H1 (cell line): ENCODE results near the gene ROBO2. TPM values are rescaled to one million over a fixed set of nuclear protein-coding genes. Genes with fewer than 3 reads are reported as not detected.

Experiments
- CTCF ChIA-PET: fragments of 300-600 bp; sonication (Branson Sonifier 250); formaldehyde crosslinking; loops from one replicate; lab custom pipeline; 2021; ENCODE audit not compliant: partially characterized antibody; lab: Charles Lee
- POLR2A ChIA-PET: fragments of 300-600 bp; sonication (Branson Sonifier 250); formaldehyde crosslinking; loops from one replicate; lab custom pipeline; 2021; ENCODE audit warnings: inconsistent platforms; ENCODE audit not compliant: partially characterized antibody; lab: Charles Lee
- DNase-seq, 2 experiments: peaks; one replicate each; pipeline versions ENCODE4 v3.0.0 to v3.0.0-alpha.2; 2010 to 2022; ENCODE audit warnings: low spot score in 2 of 2, low read depth in 1 of 2, mixed read lengths in 1 of 2
- FAIRE-seq: peaks from 2 replicates; lab custom pipeline; 2011; peaks lifted over from hg19 to GRCh38; lab: Jason Lieb, UNC
- H2AFZ ChIP-seq: 2 replicates; pipeline ENCODE4 v1.8.1; 2012; ENCODE audit warnings: low read length, inconsistent platforms
- H2AK5ac ChIP-seq: 2 replicates; pipeline ENCODE4 v1.6.1; 2013; ENCODE audit warnings: low read depth, low read length
- H2BK120ac ChIP-seq: replicated peaks from 2 replicates; pipeline ENCODE3; 2013; ENCODE audit warnings: low read depth, low read length, inconsistent platforms
- H2BK12ac ChIP-seq: 2 replicates; pipeline ENCODE4 v1.6.1; 2013; ENCODE audit warnings: low read depth, low read length
- H2BK15ac ChIP-seq: 2 replicates; pipeline ENCODE4 v1.6.1; 2013; ENCODE audit warnings: low read length
- H2BK20ac ChIP-seq: 2 replicates; pipeline ENCODE4 v1.6.1; 2013; ENCODE audit warnings: low read length
- H2BK5ac ChIP-seq: 2 replicates; pipeline ENCODE4 v1.6.1; 2013; ENCODE audit warnings: low read depth, low read length
- H3K14ac ChIP-seq: 2 replicates; pipeline ENCODE4 v1.6.1; 2013; ENCODE audit warnings: inconsistent platforms; ENCODE audit not compliant: insufficient read length
- H3K18ac ChIP-seq: 2 replicates; pipeline ENCODE4 v1.6.1; 2013; ENCODE audit warnings: low read length; ENCODE audit errors: extremely low read depth
- H3K23ac ChIP-seq: 2 replicates; pipeline ENCODE4 v1.6.1; 2013; ENCODE audit warnings: inconsistent platforms; ENCODE audit not compliant: insufficient read length
- H3K23me2 ChIP-seq: 2 replicates; pipeline ENCODE4 v1.6.1; 2013; ENCODE audit warnings: low read depth, low read length
- H3K27ac ChIP-seq: 2 replicates; pipeline ENCODE4 v1.6.1; 2011; ENCODE audit warnings: low read depth, low read length, inconsistent platforms
- H3K27me3 ChIP-seq, 4 experiments: replicated peaks in 1 of 4; 1 replicate in 1 of 4; 2 replicates in 3 of 4; pipeline versions ENCODE4 v1.6.1 to v1.8.1; 2011 to 2013; ENCODE audit warnings: low read length in 3 of 4, mild to moderate bottlenecking in 3 of 4, inconsistent platforms in 2 of 4, mixed read lengths in 2 of 4, moderate library complexity in 1 of 4; ENCODE audit not compliant: control insufficient read depth in 3 of 4, insufficient read depth in 3 of 4; ENCODE audit errors: extremely low read depth in 1 of 4
- H3K36me3 ChIP-seq, 4 experiments: 2 replicates each; pipeline versions ENCODE4 v1.6.1 to v1.8.1; 2011 to 2013; ENCODE audit warnings: mild to moderate bottlenecking in 4 of 4, low read length in 3 of 4, moderate library complexity in 2 of 4, control low read depth in 1 of 4, inconsistent platforms in 1 of 4; ENCODE audit not compliant: insufficient read depth in 4 of 4, control insufficient read depth in 2 of 4
- H3K4ac ChIP-seq: replicated peaks from 2 replicates; pipeline ENCODE3; 2013; ENCODE audit warnings: low read length, low read depth, mixed read lengths, inconsistent platforms; ENCODE audit not compliant: insufficient read length
- H3K4me1 ChIP-seq, 4 experiments: replicated peaks in 1 of 4; 1 replicate in 1 of 4; 2 replicates in 3 of 4; pipeline versions ENCODE4 v1.6.1 to v1.8.1; 2011 to 2013; ENCODE audit warnings: low read length in 3 of 4, inconsistent platforms in 2 of 4, mixed read lengths in 1 of 4; ENCODE audit not compliant: insufficient read depth in 4 of 4, control insufficient read depth in 3 of 4
- H3K4me2 ChIP-seq, 2 experiments: 2 replicates each; pipeline versions ENCODE4 v1.6.1 to v1.8.1; 2011 to 2013; ENCODE audit warnings: low read depth in 2 of 2, low read length in 2 of 2, control low read depth in 1 of 2, inconsistent platforms in 1 of 2, mild to moderate bottlenecking in 1 of 2; ENCODE audit not compliant: insufficient read depth in 1 of 2
- H3K4me3 ChIP-seq, 4 experiments: fragments of 200-600, 300-600 bp in 1 of 4; sonication (generic), shearing (Covaris generic), sonication (Bioruptor Twin) in 1 of 4; 2 replicates each; pipeline versions ENCODE4 v1.5.1 to v1.8.1; 2011 to 2016; ENCODE audit warnings: low read length in 4 of 4, low read depth in 3 of 4, control low read depth in 2 of 4, inconsistent platforms in 2 of 4, mild to moderate bottlenecking in 2 of 4, mixed read lengths in 1 of 4, moderate library complexity in 1 of 4; ENCODE audit not compliant: insufficient read depth in 2 of 4; ENCODE audit errors: extremely low read depth in 1 of 4
- H3K56ac ChIP-seq: replicated peaks from 2 replicates; pipeline ENCODE3; 2013; ENCODE audit warnings: low read depth, mild to moderate bottlenecking, mixed read lengths, low read length, inconsistent platforms; ENCODE audit not compliant: insufficient read length
- H3K79me1 ChIP-seq: 2 replicates; pipeline ENCODE4 v1.6.1; 2013; ENCODE audit warnings: low read depth, low read length, control low read depth
- H3K79me2 ChIP-seq, 2 experiments: 2 replicates each; pipeline versions ENCODE4 v1.6.1 to v1.8.1; 2012 to 2013; ENCODE audit warnings: low read length in 2 of 2, mild to moderate bottlenecking in 2 of 2, inconsistent platforms in 1 of 2; ENCODE audit not compliant: insufficient read depth in 2 of 2, control insufficient read depth in 1 of 2
- H3K9ac ChIP-seq, 4 experiments: replicated peaks in 1 of 4; 1 replicate in 1 of 4; 2 replicates in 3 of 4; pipeline versions ENCODE4 v1.6.1 to v1.8.1; 2011 to 2013; ENCODE audit warnings: low read depth in 3 of 4, low read length in 3 of 4, control low read depth in 2 of 4, mild to moderate bottlenecking in 2 of 4, moderate library complexity in 2 of 4, inconsistent platforms in 1 of 4; ENCODE audit errors: extremely low read depth in 1 of 4
- H3K9me3 ChIP-seq, 2 experiments: 2 replicates each; pipeline versions ENCODE4 v1.6.1 to v1.8.1; 2012 to 2013; ENCODE audit warnings: mild to moderate bottlenecking in 2 of 2, moderate library complexity in 2 of 2, control low read depth in 1 of 2, inconsistent platforms in 1 of 2, low read depth in 1 of 2, low read length in 1 of 2, mixed read lengths in 1 of 2; ENCODE audit not compliant: insufficient read depth in 2 of 2
- H4K20me1 ChIP-seq, 2 experiments: replicated peaks in 1 of 2; 2 replicates each; pipeline versions ENCODE3 to v1.8.1; 2011 to 2013; ENCODE audit warnings: inconsistent platforms in 2 of 2, low read length in 2 of 2, mild to moderate bottlenecking in 1 of 2; ENCODE audit not compliant: insufficient read depth in 2 of 2, control insufficient read depth in 1 of 2
- H4K5ac ChIP-seq: 2 replicates; pipeline ENCODE4 v1.6.1; 2013; ENCODE audit warnings: low read length, low read depth, mixed read lengths, inconsistent platforms; ENCODE audit not compliant: insufficient read length
- H4K8ac ChIP-seq: 2 replicates; pipeline ENCODE4 v1.8.0; 2013; ENCODE audit warnings: mild to moderate bottlenecking, moderate library complexity, low read length, inconsistent platforms; ENCODE audit not compliant: insufficient read depth; ENCODE audit errors: extremely low read depth
- H4K91ac ChIP-seq: replicated peaks from 2 replicates; pipeline ENCODE3; 2013; ENCODE audit warnings: low read length, mixed read lengths, inconsistent platforms; ENCODE audit not compliant: insufficient read length
- CEBPB ChIP-seq: IDR thresholded peaks from 2 replicates; pipeline ENCODE4 v1.6.1; 2012; ENCODE audit warnings: low read depth, low read length
- CTBP2 ChIP-seq: IDR thresholded peaks from 2 replicates; pipeline ENCODE4 v1.7.0; 2011; ENCODE audit warnings: borderline replicate concordance, mild to moderate bottlenecking, moderate library complexity, mixed read lengths, low read length; ENCODE audit not compliant: insufficient read depth, insufficient read length
- FOSL1 ChIP-seq: IDR thresholded peaks from 2 replicates; pipeline ENCODE4 v1.6.1; 2011; ENCODE audit warnings: mild to moderate bottlenecking, low read depth, low read length, moderate library complexity; ENCODE audit not compliant: insufficient read depth
- GTF2F1 ChIP-seq: IDR thresholded peaks from 2 replicates; pipeline ENCODE4 v1.6.1; 2012; ENCODE audit warnings: low read depth, low read length, improper control_type of control experiment, borderline replicate concordance
- KDM1A ChIP-seq: fragments of 200-600, 300-600 bp; sonication (generic); IDR thresholded peaks from 2 replicates; pipeline ENCODE4 v1.7.1; 2016; ENCODE audit warnings: mild to moderate bottlenecking, low read length, borderline replicate concordance
- MAFK ChIP-seq: IDR thresholded peaks from 2 replicates; pipeline ENCODE4 v1.6.1; 2012; ENCODE audit warnings: low read depth, mild to moderate bottlenecking, improper control_type of control experiment, low read length
- POLR2A ChIP-seq, 2 experiments: IDR thresholded peaks; 1 replicate in 1 of 2; 2 replicates in 1 of 2; pipeline ENCODE4 v1.6.1; 2011; ENCODE audit warnings: low read depth in 2 of 2, low read length in 2 of 2, mild to moderate bottlenecking in 2 of 2; ENCODE audit errors: control extremely low read depth in 1 of 2
- RAD21 ChIP-seq, 2 experiments: IDR thresholded peaks in 1 of 2; conservative IDR thresholded peaks in 1 of 2; 2 replicates each; pipeline ENCODE4 v1.6.1; 2011; ENCODE audit warnings: low read depth in 2 of 2, low read length in 2 of 2, improper control_type of control experiment in 1 of 2, inconsistent platforms in 1 of 2, mild to moderate bottlenecking in 1 of 2, moderate library complexity in 1 of 2
- RBBP5 ChIP-seq: IDR thresholded peaks from 2 replicates; pipeline ENCODE4 v1.7.1; 2012; ENCODE audit warnings: low read depth, mild to moderate bottlenecking, inconsistent platforms, low read length, moderate library complexity, borderline replicate concordance
- SIX5 ChIP-seq: IDR thresholded peaks from 2 replicates; pipeline ENCODE4 v1.6.1; 2011; ENCODE audit warnings: mild to moderate bottlenecking, low read depth, low read length
- SP2 ChIP-seq: IDR thresholded peaks from 2 replicates; pipeline ENCODE4 v1.6.1; 2012; ENCODE audit warnings: mild to moderate bottlenecking, low read length, inconsistent platforms
- WGBS, 2 experiments: shearing (Covaris generic) in 1 of 2; methylation state at CpG; one replicate each; pipeline versions ENCODE4 v1.1.6 to v1.1.7; 2013 to 2015; ENCODE audit warnings: low lambda C conversion rate in 2 of 2, mixed read lengths in 2 of 2, inconsistent platforms in 1 of 2, low coverage in 1 of 2, missing lambda C conversion rate in 1 of 2; ENCODE audit not compliant: insufficient replicate concordance in 2 of 2, insufficient coverage in 1 of 2, insufficient read length in 1 of 2; ENCODE audit errors: extremely low coverage in 1 of 2, missing lambda C conversion rate in 1 of 2; 5-methylcytosine and 5-hydroxymethylcytosine counted together
- polyA plus RNA-seq, 7 experiments: library from polyadenylated mRNA; depleted of rRNA in 3 of 7; stranded (reverse) in 5 of 7; unstranded in 2 of 7; fragments of >200 nt in 5 of 7; fragments of 200-250 nt in 2 of 7; gene quantifications; 1 replicate in 5 of 7; 2 replicates in 1 of 7; 4 replicates in 1 of 7; pipeline versions ENCODE4 v1.2.1 to v1.2.3, GENCODE V29; 2011 to 2013; ENCODE audit warnings: missing spikeins in 2 of 7, mixed read lengths in 2 of 7
- total RNA-seq: library from RNA; stranded (reverse); fragmentation: NEBNext Ultra II Directional; extraction: Animal tissue kit (Norgen Biotek cat#: 25700); gene quantifications from 2 replicates; pipeline ENCODE4 v1.2.1, GENCODE V29; 2021
- TF ChIP-seq, protein P1 (sequence below): IDR thresholded peaks from 2 replicates; pipeline ENCODE4 v1.6.1; 2012; ENCODE audit warnings: inconsistent platforms
- TF ChIP-seq, protein P2 (sequence below): IDR thresholded peaks from 2 replicates; pipeline ENCODE4 v1.6.1; 2011; ENCODE audit warnings: low read depth, mild to moderate bottlenecking, low read length; ENCODE audit not compliant: insufficient read depth

The ROBO2 gene
- total and polyA plus RNA-seq, 2 of the 8 experiments (the other 6 are each of a cell fraction or from before 2014, with no cell fraction given): 1.5 to 2.9 TPM

DNA sequence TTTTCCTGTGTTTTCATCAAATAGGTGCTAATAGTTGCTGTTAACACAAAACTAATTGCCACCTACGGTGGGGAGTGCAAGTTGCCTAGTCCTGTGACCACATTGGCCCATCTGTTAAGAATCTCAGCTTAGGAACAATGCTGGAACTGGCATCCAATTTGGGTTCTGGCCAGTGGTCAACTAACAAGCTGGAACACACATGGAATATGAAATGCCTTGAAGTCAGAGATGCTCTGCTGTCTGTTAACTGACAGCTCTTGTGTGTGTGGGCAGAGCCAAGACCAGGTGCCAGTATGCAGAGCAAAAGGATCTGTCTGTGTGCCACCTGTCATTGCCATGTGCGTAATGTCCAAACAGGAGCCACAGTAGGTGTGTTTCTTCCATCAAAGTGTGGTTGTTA lies 460.8 kb downstream of the ROBO2 start:
- H4K8ac ChIP-seq: no peak overlapping the region
- H3K27me3 ChIP-seq: no peaks in the 10 kb centered on the region
- H3K4me1 ChIP-seq: no peaks in the 10 kb centered on the region
- H3K27ac ChIP-seq: no peak overlapping the region
- ChIA-PET POLR2A (no interaction called here), CTCF (interaction anchor here (1.3 kb wide), 1 partner anchor 152 kb away, joined by 6 read pairs; no protein-coding TSS in a partner anchor)
- H3K4me2 ChIP-seq: no peak overlapping the region
- H3K4ac ChIP-seq: no peak overlapping the region
- H3K18ac ChIP-seq: no peak overlapping the region
- no peak overlapping the region for H4K91ac ChIP-seq
- H3K14ac ChIP-seq: no peak overlapping the region
- no peaks in the 10 kb centered on the region for H3K36me3 ChIP-seq
- no peak overlapping the region for H2BK20ac ChIP-seq
- no peaks in the 10 kb centered on the region for H4K20me1 ChIP-seq
- no peak overlapping the region for H2BK15ac ChIP-seq
- no peaks in the 10 kb centered on the region for H3K79me2 ChIP-seq
- FAIRE-seq (no peak), DNase-seq (no peak)
- H4K5ac ChIP-seq: no peak overlapping the region
- no peak overlapping the region for H2BK5ac ChIP-seq
- no peaks in the 10 kb centered on the region; a peak in 1 of 4 replicates for H3K9me3 ChIP-seq
- H3K56ac ChIP-seq: no peak overlapping the region
- no peak overlapping the region for H3K4me3 ChIP-seq
- H2BK12ac ChIP-seq: peak overlapping the region; percentile 32; the same call in 1 of the 2 replicates
- H2AFZ ChIP-seq: 0 out of 2 replicates have a peak overlapping the region, but pooled peaks have one; percentile 3
- H3K79me1 ChIP-seq: no peaks in the 10 kb centered on the region
- WGBS, 2 experiments: 91% methylated on average over 2 of the region's 2 CpGs; no CpG with 5 or more reads in 1 of the 2 experiments
- no peak overlapping the region for H2BK120ac ChIP-seq
- H3K23ac ChIP-seq: no peak overlapping the region
- H2AK5ac ChIP-seq: no peak overlapping the region
- H3K9ac ChIP-seq: no peak overlapping the region
- H3K23me2 ChIP-seq: no peaks in the 10 kb centered on the region
- TF ChIP-seq SIX5 (no peak), SP2 (no peak), RBBP5 (no peak), GTF2F1 (no peak), POLR2A (IDR thresholded peaks at IDR 0.05; ENCODE audit: control extremely low read depth in 1 of 2, low read depth in 2 of 2, low read length in 2 of 2) (no peak), RAD21 (IDR thresholded peaks at IDR 0.05 in 1 of 2, conservative IDR thresholded peaks at IDR 0.05 in 1 of 2; ENCODE audit: low read depth in 2 of 2, low read length in 2 of 2) (no peak), CTBP2 (no peak), KDM1A (no peak), CEBPB (no peak), MAFK (no peak), FOSL1 (no peak)
- TF ChIP-seq, protein P1, sequence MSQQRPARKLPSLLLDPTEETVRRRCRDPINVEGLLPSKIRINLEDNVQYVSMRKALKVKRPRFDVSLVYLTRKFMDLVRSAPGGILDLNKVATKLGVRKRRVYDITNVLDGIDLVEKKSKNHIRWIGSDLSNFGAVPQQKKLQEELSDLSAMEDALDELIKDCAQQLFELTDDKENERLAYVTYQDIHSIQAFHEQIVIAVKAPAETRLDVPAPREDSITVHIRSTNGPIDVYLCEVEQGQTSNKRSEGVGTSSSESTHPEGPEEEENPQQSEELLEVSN: no peak
- TF ChIP-seq, protein P2, sequence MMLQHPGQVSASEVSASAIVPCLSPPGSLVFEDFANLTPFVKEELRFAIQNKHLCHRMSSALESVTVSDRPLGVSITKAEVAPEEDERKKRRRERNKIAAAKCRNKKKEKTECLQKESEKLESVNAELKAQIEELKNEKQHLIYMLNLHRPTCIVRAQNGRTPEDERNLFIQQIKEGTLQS: no peak
